H1 (cell line): ENCODE measurements around the gene SLC6A7. TPM values are rescaled to one million over a fixed set of nuclear protein-coding genes. Genes with fewer than 3 reads are reported as not detected.

ENCODE experiments used
- RAD21 ChIP-seq, 2 experiments: IDR thresholded peaks in 1 of 2; conservative IDR thresholded peaks in 1 of 2; 2 replicates each; pipeline ENCODE4 v1.6.1; 2011; ENCODE audit warnings: low read depth in 2 of 2, low read length in 2 of 2, improper control_type of control experiment in 1 of 2, inconsistent platforms in 1 of 2, mild to moderate bottlenecking in 1 of 2, moderate library complexity in 1 of 2
- polyA plus RNA-seq, 7 experiments: library from polyadenylated mRNA; depleted of rRNA in 3 of 7; stranded (reverse) in 5 of 7; unstranded in 2 of 7; fragments of >200 nt in 5 of 7; fragments of 200-250 nt in 2 of 7; gene quantifications; 1 replicate in 5 of 7; 2 replicates in 1 of 7; 4 replicates in 1 of 7; pipeline versions ENCODE4 v1.2.1 to v1.2.3, GENCODE V29; 2011 to 2013; ENCODE audit warnings: missing spikeins in 2 of 7, mixed read lengths in 2 of 7
- total RNA-seq: library from RNA; stranded (reverse); fragmentation: NEBNext Ultra II Directional; extraction: Animal tissue kit (Norgen Biotek cat#: 25700); gene quantifications from 2 replicates; pipeline ENCODE4 v1.2.1, GENCODE V29; 2021

The SLC6A7 gene
- total and polyA plus RNA-seq, 2 of the 8 experiments (the other 6 are each of a cell fraction or from before 2014, with no cell fraction given) = 0.07 to 0.12 TPM

DNA sequence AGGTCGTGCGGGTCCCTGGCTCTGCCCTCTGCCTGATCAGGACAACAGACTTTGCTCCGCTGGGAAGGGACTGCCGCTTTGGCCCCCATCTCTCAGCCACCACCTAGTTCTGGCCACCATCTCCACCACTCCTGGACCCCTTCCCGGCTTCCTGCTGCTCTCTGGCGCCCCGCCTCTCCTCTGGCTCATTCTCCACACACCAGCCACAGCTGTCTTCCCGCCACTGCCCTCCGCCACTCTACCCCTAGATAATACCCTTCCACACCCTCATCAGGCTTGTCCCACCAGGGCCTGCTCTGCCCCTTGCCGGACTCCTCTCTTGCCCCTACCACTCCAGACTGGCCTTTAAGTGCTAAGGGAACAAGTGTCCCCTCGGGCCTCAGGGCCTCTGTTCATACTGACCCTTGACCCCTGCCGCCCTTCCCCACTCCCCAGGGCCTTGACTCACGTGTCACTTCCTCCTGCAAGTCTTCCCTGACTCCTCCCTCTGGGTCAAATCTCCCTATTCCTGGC, 26.3 kb upstream of the SLC6A7 start (continued):
- no peak for TF ChIP-seq RAD21 (IDR thresholded peaks at IDR 0.05 in 1 of 2, conservative IDR thresholded peaks at IDR 0.05 in 1 of 2; ENCODE audit: low read depth in 2 of 2, low read length in 2 of 2)
